Activated naive CD4-positive, alpha-beta T cell treated with anti-CD3 and anti-CD28 coated beads, Interleukin-2, amount 50 U/mL, for 24 hours (primary cell): ENCODE results near the gene C11orf16.
"Not testable (repeated sequence)": the region's sequence is repeated elsewhere in the genome, so short reads cannot be mapped to it uniquely, and the experiment has no call there.

Source experiments
- H3K27ac Mint-ChIP-seq: one replicate; pipeline ENCODE4 v1.8.0; 2021; ENCODE audit warnings: mild to moderate bottlenecking, mixed read lengths
- H3K27me3 Mint-ChIP-seq: one replicate; pipeline ENCODE4 v1.8.0; 2021; ENCODE audit warnings: mixed read lengths
- H3K36me3 Mint-ChIP-seq: one replicate; pipeline ENCODE4 v1.8.0; 2021; ENCODE audit warnings: mixed read lengths
- H3K4me1 Mint-ChIP-seq: one replicate; pipeline ENCODE4 v1.8.0; 2021; ENCODE audit warnings: mixed read lengths
- H3K4me3 Mint-ChIP-seq: one replicate; pipeline ENCODE4 v1.8.0; 2021; ENCODE audit warnings: mild to moderate bottlenecking, mixed read lengths
- H3K9me3 Mint-ChIP-seq: one replicate; pipeline ENCODE4 v1.8.0; 2021; ENCODE audit warnings: mixed read lengths

The C11orf16 gene

GRCh38 chr11:8932564-8933180 is at the start of gene C11orf16:
Gene C11orf16, minus strand, starts transcription at chr11:8932947. Its CDS starts 639 bp downstream, at chr11:8932308.
- Mint-ChIP-seq H3K36me3 (no peaks in the 10 kb centered on the region), H3K27me3 (no peaks in the 10 kb centered on the region), H3K4me1 (peaks cover 8% of the 10 kb centered on the region), H3K4me3 (no peak within 1 kb of the TSS), H3K9me3 (no peaks in the 10 kb centered on the region), H3K27ac (no peak within 1 kb of the TSS)

- Mint-ChIP-seq H3K9me3 (no peaks in the 10 kb centered on the region), H3K36me3 (no peaks in the 10 kb centered on the region), H3K4me3 (no peak overlapping the region), H3K27ac (no peak overlapping the region), H3K4me1 (no peaks in the 10 kb centered on the region), H3K27me3 (peaks cover 1% of the 10 kb centered on the region)
Observed at GRCh38 chr11:8980485-8980884, 47.7 kb upstream of the C11orf16 start.

- not testable (repeated sequence) for H3K9me3 Mint-ChIP-seq, H3K4me1 Mint-ChIP-seq, H3K4me3 Mint-ChIP-seq, H3K27ac Mint-ChIP-seq, H3K36me3 Mint-ChIP-seq, H3K27me3 Mint-ChIP-seq
Observed at GRCh38 chr11:8979365-8979764, 46.6 kb upstream of the C11orf16 start.

GRCh38 chr11:8973121-8973520 is 40.4 kb upstream of the C11orf16 start:
- no peaks in the 10 kb centered on the region for H3K4me1 Mint-ChIP-seq
- no peaks in the 10 kb centered on the region for H3K9me3 Mint-ChIP-seq
- no peak overlapping the region for H3K27ac Mint-ChIP-seq
- no peak overlapping the region for H3K4me3 Mint-ChIP-seq
- H3K36me3 Mint-ChIP-seq = no peaks in the 10 kb centered on the region
- no peaks in the 10 kb centered on the region for H3K27me3 Mint-ChIP-seq

- Mint-ChIP-seq H3K4me1 (no peaks in the 10 kb centered on the region), H3K36me3 (no peaks in the 10 kb centered on the region), H3K4me3 (no peak overlapping the region), H3K9me3 (no peaks in the 10 kb centered on the region), H3K27me3 (no peaks in the 10 kb centered on the region), H3K27ac (no peak overlapping the region)
Observed at GRCh38 chr11:8971924-8972316, 39.2 kb upstream of the C11orf16 start.

- H3K36me3 Mint-ChIP-seq = no peaks in the 10 kb centered on the region
- no peak overlapping the region for H3K4me3 Mint-ChIP-seq
- H3K4me1 Mint-ChIP-seq = no peaks in the 10 kb centered on the region
Observed at GRCh38 chr11:8971196-8971923, 38.6 kb upstream of the C11orf16 start.

GRCh38 chr11:8967184-8967583 is 34.4 kb upstream of the C11orf16 start:
- Mint-ChIP-seq H3K9me3 (no peaks in the 10 kb centered on the region), H3K27ac (no peak overlapping the region), H3K4me3 (no peak overlapping the region), H3K4me1 (peaks cover 18% of the 10 kb centered on the region), H3K27me3 (no peaks in the 10 kb centered on the region), H3K36me3 (no peaks in the 10 kb centered on the region)

More at GRCh38 chr11:8971196-8971923, 38.6 kb upstream of the C11orf16 start:
- H3K9me3 Mint-ChIP-seq = no peaks in the 10 kb centered on the region
- H3K27ac Mint-ChIP-seq = no peak overlapping the region
- no peaks in the 10 kb centered on the region for H3K27me3 Mint-ChIP-seq

GRCh38 chr11:8964324-8965320 is 31.9 kb upstream of the C11orf16 start, which contains the start of gene TMEM9B:
Gene TMEM9B, minus strand, starts transcription at chr11:8964442. Its CDS starts 129 bp downstream, at chr11:8964313.
- H3K9me3 Mint-ChIP-seq = no peaks in the 10 kb centered on the region
- peak within 1 kb of the TSS; percentile 99 for H3K4me3 Mint-ChIP-seq
- H3K27ac Mint-ChIP-seq = peak within 1 kb of the TSS; percentile 95
- peaks cover 2% of the 10 kb centered on the region for H3K36me3 Mint-ChIP-seq
- H3K4me1 Mint-ChIP-seq = peaks cover 28% of the 10 kb centered on the region
- H3K27me3 Mint-ChIP-seq = no peaks in the 10 kb centered on the region

- Mint-ChIP-seq H3K27ac (peak overlapping the region; percentile 95), H3K4me1 (peaks cover 30% of the 10 kb centered on the region), H3K4me3 (peak overlapping the region; percentile 99), H3K36me3 (peaks cover 2% of the 10 kb centered on the region), H3K9me3 (no peaks in the 10 kb centered on the region), H3K27me3 (no peaks in the 10 kb centered on the region)
Observed at GRCh38 chr11:8963569-8964323, 31.0 kb upstream of the C11orf16 start.

GRCh38 chr11:8962841-8963240 is 30.1 kb upstream of the C11orf16 start:
- Mint-ChIP-seq H3K4me1 (peaks cover 30% of the 10 kb centered on the region), H3K4me3 (peak overlapping the region; percentile 99)

GRCh38 chr11:8961401-8961800 is 28.7 kb upstream of the C11orf16 start:
- Mint-ChIP-seq H3K4me1 (peaks cover 40% of the 10 kb centered on the region), H3K27ac (no peak overlapping the region), H3K27me3 (no peaks in the 10 kb centered on the region), H3K36me3 (peaks cover 6% of the 10 kb centered on the region), H3K4me3 (no peak overlapping the region), H3K9me3 (no peaks in the 10 kb centered on the region)

More at GRCh38 chr11:8962841-8963240, 30.1 kb upstream of the C11orf16 start:
- Mint-ChIP-seq H3K9me3 (no peaks in the 10 kb centered on the region), H3K27ac (peak overlapping the region; percentile 68), H3K36me3 (peaks cover 2% of the 10 kb centered on the region), H3K27me3 (no peaks in the 10 kb centered on the region)

- Mint-ChIP-seq H3K36me3 (peaks cover 6% of the 10 kb centered on the region), H3K9me3 (no peaks in the 10 kb centered on the region), H3K4me1 (peaks cover 35% of the 10 kb centered on the region), H3K27ac (no peak overlapping the region), H3K27me3 (no peaks in the 10 kb centered on the region), H3K4me3 (peak overlapping the region; percentile 36)
Observed at GRCh38 chr11:8959546-8960166, 26.9 kb upstream of the C11orf16 start.

GRCh38 chr11:8956860-8957259 is 24.1 kb upstream of the C11orf16 start:
- peaks cover 21% of the 10 kb centered on the region for H3K4me1 Mint-ChIP-seq
- H3K36me3 Mint-ChIP-seq = peaks cover 12% of the 10 kb centered on the region
- no peaks in the 10 kb centered on the region for H3K27me3 Mint-ChIP-seq
- H3K4me3 Mint-ChIP-seq = no peak overlapping the region
- no peaks in the 10 kb centered on the region for H3K9me3 Mint-ChIP-seq
- H3K27ac Mint-ChIP-seq = no peak overlapping the region

GRCh38 chr11:8948886-8949285 is 16.1 kb upstream of the C11orf16 start:
- H3K9me3 Mint-ChIP-seq = no peaks in the 10 kb centered on the region
- H3K36me3 Mint-ChIP-seq = peaks cover 21% of the 10 kb centered on the region
- H3K27ac Mint-ChIP-seq = no peak overlapping the region

More at GRCh38 chr11:8948886-8949285, 16.1 kb upstream of the C11orf16 start:
- H3K27me3 Mint-ChIP-seq = no peaks in the 10 kb centered on the region
- H3K4me3 Mint-ChIP-seq = no peak overlapping the region
- H3K4me1 Mint-ChIP-seq = no peaks in the 10 kb centered on the region
